ENCODE results near the gene CCNQ.

CCNQ gene

DNA sequence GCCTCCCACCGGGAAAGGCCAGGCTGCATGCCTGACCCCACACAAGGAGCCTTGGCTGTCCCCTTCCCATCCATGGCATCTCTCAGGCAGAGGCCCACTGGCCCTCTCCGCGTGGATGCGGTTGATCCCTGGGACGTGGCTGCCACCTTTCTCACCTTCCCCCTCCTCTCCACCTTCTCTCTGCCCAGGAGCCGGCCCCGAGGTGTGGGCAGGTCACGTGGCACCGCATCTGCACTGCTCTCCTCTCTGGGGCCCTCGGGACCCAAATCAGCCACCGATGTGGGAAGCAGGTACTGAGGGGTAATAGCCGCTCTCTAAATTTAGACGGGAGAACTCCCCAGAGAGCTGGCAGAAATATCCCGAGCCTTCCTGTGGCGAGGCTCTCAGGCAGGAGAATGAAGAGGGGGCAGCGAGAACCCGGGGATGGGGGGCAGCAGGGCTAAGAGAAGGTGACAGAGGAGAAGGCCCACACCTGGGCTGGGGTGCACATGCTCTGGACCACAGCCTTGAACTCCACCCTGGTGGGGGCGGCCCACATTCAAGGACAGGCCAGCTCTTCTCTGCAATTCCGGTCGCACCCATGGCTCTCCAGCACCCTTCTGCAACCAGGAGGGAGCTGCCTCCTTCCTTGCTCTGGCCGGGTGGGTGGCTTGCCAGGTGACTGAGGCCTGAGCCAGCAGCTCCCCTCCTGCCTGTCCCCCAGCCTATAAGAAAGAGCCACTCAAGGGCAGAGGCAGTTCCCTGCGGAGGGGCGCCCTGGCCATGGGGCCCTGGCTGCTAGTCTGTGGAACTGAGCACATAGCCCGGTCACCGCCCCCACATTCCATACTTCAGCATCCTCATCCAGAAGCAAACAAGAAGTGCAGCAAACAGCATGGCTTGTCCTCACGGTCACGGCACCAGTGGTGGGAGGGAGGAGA is 38.4 kb upstream of the CCNQ start:
- DNase-seq, result no peak

DNA sequence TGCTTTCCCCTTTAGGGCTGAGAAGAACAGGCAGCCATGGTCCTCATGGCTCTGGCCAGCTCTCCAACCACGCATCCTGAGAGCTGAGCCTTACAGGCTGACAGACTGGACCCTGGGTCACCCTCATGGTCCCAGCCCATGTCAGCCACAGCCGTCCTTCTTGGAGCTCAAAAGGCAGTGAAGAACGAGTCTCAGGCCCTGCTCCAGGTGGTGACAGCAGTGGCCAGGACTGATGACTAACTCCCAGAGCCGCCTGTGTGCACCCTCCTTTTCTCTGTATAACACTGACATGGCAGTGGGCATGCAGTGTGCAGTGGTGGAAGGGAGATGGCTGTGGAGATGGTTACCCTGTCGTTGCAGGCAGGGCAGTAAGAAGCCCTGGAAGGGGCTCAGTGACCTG is 37.8 kb upstream of the CCNQ start:
- DNase-seq, result no peak

DNA sequence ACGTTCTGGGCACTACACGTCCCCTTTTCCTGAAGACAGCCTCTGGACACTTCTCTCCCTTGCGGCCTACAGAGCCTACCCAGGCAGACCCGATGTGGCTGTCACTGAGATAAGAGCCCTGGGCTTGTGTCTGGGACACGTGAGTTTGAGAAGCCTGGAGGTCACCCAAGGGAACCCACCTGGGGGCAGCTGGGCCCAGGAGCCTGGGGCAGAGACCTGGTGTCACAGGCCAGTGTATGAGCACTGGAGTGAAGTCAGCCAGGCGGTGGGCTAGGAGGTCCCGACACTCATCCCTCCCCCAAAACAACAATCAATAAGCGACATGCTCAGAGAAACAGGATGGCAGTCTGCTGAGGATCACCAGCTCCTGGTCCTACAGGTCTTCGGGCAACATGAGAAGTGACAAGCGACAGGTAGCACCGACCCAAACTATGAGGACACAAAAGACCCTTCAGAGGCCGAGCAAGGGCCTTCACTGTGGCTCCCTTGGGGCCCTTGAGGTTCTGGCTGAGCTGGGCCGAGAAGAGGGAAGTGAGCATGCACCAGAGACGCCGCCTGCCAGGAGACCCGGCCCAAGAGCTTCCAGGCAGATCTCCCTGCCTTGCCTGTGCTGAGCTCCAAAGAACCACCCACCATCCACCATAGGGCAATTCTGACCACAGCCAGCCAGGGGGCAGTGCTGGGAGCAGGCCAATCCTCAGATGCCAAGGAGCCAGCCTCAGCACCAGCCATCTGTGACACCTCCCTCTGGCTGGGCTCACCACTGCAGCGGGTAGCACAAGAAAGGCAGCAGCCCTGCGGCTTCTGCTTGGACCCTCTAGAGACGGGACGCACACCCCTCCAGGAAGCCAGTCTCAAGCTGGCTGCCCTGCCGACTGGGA is 37.1 kb upstream of the CCNQ start:
- DNase-seq, result peak in 1 of 2 donors; percentile 26

DNA sequence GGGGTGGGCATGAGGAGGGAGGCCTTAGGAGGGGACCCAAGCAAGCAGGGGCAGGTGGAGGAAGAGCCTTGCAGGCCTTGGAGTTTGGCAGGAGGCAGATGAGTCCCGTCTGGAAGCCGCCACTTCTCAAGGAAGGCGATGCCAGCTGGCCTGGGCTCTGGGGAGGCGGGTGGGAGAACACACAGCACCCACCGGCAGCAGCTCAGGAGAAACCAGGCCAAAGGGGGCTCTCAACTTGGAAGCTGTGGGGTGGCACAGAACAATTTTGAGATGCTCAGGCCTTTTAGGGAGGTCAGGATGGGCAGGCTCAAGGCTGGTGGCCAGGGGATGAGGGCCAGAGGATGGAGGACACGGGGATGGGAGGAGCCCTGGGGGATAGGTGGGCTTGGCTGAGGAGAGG is 36.4 kb upstream of the CCNQ start:
- no peak for DNase-seq

DNA sequence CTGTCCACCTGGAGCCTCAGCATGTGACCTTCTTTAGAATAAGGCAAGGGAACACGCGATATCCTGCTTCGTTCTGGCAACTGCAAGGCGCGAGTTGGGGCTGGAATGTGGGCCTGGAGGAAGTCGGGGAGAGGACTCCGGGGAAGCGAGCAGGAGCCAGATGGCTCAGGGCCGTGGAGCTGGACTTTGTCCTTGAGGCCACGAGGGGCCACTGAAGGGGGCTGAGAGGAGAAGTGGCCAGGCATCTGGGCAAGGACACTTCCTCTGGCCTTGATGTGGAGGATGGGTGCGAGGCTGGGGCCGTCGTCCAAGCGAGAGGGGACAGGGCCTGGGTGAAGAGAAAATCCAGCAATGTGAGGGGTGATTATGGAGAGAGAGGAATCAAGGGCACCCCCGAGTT is 35.9 kb upstream of the CCNQ start:
- no peak for DNase-seq

DNA sequence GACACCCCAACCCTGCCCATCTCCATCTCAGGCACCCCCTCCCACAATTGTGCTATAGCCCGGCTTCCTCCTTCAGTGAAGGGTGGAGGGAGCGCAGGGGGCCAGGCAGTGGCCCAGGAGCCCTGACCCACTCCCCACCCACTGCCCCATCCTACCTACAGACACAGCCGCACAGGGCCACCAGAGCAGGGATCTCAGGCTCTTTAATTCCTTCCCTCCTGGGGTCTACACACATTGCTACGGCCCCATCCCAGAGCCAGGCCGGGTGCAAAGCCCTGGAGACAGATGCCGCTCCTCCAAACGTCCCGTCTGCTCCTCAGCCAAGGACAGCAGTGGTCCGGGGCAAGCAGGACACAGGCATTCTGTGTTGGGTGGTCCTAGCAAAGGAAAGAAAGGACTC is 35.3 kb upstream of the CCNQ start:
- DNase-seq, result no peak

DNA sequence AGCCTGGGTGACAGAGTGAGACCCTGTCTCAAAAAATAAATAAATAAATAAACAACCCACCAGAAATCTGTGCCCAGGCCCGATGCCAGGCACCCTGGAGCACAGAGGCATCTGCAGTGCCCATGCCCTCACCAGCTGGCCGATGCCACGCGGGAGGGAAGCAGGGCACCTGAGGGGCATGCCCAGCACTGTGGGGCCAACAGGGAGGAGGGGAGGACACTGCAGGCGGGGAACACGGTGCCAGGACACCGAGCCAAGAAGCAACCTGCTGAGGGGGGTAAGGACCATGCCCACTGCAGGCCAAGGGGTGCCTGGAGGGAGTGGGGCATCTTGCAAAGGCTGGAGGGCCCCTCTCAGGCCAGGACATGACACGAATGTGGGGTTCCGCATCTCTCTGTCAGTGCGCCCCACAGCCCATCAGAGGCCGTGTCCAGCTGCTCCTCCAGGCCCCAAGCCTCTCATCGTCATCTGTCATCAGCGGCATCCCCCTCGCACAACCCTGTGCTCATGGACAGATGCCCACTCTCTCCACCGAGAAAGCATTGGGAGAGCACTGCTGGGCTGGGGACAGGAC is 34.8 kb upstream of the CCNQ start:
- DNase-seq, result no peak

DNA sequence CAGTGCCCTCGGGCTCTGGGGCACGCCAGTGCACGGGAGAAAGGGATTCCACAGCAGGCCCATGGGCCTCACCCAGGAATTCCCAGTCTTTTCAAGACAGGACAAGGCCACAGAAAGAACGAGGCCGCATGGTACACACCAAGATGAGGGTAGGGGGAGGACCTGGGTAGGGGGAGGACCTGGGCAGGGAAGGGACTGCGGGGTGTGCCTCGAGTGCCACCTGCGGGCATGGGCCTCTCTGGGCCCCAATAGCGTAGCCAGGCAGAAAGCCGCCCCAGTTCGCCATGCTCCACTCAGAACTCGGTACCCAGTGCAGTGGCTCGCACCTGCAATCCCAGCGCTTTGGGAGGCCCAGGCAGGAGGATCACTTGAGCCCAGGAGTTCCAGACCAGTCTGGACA is 34.1 kb upstream of the CCNQ start:
- DNase-seq, result no peak

DNA sequence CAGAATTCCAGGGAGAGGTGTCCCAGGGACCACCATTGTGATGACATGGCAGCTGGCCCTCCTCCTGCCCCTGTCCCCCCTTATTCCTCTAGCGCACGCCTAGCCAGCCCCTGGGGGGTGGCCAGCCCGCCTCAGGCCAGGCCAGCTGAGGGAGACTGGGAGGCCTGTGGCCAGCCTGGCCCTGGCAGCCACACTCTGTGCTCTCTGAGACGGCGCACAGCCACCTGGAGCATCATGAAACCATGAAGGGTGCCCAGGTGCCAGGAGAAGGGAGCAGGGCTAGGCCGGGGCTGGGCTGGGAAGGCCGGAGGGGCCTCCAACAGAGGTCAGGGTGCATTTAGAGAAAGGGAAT is 33.6 kb upstream of the CCNQ start:
- DNase-seq, result no peak

DNA sequence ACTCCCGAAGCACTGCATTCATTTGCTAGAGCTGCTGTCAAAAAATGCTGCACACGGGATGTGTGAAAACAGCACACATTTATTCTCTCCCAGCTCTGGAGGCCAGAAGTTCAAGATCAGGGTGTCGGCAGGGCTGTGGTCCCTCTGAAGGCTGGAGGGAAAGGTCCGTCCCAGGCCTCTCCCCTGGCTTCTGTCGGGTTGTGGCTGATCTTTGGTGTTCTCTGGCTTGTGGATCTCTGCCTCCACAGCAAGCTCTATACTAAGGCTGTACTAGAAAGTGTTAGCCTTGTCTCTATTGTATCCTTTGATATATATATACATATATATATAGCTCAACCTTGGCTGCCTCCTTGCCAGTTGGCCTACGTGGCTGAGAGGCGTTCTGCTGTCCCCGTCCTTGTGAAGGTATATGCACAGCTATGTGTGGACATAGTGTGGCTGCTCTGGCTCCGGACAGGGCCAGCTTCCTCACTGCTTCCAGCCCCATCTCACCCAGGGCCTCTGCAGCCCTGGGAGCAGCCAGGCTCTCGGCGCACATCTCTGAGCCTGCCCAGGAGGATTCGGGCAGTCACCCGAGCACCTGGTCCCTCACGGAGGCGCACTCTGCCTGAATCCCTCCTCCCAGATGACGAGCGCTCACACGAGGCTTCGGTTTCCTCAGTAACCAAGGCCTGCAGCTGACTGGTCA is 33.1 kb upstream of the CCNQ start:
- no peak for DNase-seq

DNA sequence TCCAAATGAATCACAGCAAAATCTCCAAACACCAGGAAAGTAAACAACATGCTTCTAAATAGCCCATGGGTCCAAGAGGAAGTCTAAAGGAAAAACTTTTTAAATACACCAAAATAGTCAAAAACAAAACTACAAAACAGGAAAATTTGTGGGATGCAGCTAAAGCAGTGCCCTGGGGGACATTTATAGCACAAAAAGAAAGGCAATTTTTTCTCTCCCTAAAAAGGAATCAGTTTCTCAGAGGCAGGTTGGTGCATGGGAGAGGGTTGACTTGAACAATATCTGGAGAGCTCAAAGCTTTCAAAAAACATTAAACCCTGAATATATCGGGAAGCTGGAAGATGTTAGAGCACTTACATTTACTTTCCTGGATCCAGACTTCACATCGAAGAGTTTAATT is 32.4 kb upstream of the CCNQ start:
- DNase-seq, result no peak

DNA sequence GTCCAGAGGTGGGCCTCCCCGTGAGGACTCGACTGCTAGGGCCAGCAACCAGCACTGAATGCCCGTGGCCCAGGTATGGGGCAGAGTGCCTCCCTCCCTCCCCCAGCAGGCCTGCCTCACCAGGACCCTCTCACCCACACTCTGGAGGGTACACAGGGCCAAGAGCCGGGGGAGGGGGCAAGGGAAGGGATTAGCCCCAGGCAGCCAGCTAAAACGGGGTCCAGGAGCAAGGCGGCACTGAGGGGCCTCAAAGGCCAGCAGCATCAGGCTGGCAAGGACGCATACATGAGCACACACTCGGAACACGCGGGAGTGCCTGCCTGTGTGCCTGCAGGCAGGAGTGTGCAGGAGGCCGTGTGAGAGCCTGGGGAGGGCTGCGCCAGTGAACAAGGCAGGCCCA is 29.7 kb upstream of the CCNQ start:
- no peak for DNase-seq

DNA sequence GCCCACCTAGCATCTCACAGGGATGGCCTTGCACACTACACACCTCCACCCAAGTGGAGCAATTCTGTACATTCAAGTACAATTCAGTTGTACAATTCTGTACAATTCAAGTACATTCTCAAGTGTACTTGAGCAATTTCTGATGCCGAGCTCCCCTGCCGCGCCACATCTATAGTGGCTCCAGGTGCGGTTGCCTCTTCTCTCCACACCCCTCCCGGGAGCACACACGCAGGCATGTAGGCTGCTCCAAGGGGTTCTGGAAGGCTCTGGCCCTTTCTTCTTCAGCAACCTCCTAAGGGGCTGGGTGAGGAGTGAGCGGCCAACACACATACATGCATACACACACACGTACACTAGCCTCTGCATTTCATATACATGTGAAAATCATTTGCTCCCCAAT is 29.2 kb upstream of the CCNQ start:
- DNase-seq, result no peak

DNA sequence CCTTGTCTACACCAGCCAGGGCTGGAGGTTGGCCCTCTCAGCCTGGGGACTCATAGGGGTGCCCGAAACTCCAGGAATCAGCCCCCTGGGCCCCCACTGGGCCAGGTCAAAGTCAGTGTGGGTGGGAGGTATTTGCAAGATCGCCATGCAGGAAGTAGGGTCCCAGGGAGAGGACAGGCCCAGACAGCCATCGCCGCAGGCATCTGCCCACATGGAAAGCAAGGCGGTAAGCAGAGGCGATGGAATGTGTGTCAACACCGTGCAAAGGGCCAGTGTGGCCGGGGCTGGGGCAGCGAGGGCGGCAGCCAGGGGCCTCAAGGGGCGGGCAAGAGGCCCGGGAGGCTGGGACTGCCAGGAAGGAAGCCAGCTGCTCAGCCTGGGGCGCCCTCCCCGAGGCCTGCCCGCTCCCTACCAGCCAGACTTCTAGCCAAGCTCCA is 28.8 kb upstream of the CCNQ start:
- no peak for DNase-seq

DNA sequence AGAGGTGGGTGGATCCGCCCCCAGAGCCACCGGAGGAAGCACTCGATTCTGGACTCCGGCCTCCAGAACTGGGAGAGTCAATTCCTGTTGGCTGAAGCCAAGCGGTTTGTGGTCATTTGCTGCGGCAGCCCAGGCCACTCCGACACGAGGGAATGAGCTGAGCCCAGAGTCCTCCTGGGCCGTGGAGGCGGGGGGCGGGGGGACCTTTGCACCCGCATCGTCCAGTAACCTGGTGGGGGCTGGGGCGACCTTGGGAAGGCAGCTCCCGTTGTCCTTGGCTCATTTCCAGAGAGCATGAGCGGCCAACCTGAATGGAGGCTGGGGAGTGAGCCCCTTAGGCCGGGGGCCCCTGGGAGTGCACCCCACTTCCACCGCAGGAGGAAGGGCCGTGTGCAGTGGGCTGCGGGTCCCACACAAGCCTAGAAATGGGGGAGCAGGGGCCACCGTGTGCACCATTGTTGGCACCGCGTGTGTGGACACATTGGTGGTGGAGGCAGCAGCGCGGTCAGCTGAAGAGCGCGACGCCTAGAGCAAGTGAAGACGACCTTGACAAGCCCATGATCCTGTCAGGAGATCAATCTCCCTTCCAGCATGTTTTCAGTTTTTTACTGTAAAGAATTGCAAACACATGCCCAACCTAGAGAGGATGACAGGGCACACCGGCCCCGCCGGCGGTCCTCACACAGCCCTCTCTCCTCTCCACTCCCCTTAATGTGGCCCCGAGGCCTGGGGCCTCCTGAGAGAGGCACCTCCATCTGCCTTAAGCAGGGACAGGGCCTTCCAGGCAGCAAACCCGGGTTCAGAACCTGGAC is 28.1 kb upstream of the CCNQ start:
- DNase-seq, result no peak

DNA sequence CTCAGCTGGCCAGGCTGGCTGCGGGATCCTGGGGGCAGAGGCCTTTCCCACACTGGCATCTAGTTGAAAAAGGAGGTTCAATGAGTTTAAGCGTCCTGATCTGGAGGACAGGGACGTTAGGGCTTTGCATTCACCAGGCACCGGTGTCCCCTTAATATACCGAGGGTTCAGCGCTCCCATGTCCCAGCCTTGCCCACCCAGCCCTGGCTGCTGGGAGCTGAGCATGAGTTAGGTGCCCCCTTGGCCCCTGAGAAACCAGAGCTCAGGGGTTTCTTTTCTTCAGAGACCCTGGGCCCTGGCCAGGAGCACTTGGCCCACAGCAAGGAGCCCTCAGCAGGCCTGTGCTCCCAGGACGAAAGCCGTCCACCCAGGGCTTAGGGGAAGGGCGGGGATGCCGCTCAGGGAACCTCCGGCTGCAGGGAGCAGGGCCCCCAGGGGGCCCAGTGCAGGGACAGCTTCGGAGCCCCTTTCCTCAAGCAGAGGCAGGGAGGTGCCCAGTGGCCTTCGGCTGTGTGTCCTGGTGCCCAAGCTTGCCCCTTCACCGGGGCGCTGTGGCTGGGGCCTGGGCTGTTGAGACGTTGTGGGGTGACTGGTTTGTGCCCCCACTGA is 27.2 kb upstream of the CCNQ start:
- DNase-seq, result no peak

DNA sequence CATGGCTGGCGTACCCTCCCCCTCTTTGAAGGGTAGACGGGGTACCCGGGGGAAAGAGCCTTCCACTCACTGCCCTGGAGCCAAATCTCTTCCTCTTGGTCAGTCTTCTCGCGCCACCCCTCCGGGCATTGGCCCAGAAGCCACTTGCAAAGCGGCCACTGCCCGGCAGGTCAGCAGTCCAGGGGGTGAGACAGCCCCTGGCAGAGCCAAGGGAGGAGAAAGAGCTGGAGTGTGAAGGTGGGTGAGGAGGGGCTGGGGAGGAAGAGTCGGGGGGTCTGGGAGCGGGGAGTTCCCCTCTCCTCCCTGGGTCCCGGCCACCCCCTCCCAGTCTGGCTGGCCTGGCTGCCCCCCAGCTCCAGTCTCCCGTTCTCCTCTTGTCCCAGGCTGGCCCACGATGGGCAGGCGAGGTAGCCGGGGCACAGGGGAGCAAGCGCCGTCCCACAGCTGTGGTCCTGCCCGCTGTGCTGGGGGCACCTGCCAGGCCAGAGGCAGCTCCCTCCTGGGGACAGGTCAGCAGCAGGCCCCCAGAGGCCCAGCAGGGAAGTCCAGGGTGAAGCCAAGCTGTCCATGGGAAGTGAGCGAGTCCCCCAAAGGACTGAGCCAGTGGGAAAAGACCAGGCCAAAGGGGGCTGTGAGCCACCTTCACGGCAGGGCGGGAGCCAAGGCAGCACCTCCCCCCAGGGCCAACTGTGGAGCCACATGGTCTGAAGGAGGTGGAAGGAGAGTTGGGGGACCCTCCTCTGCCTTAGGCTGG is 26.5 kb upstream of the CCNQ start:
- DNase-seq, result no peak

DNA sequence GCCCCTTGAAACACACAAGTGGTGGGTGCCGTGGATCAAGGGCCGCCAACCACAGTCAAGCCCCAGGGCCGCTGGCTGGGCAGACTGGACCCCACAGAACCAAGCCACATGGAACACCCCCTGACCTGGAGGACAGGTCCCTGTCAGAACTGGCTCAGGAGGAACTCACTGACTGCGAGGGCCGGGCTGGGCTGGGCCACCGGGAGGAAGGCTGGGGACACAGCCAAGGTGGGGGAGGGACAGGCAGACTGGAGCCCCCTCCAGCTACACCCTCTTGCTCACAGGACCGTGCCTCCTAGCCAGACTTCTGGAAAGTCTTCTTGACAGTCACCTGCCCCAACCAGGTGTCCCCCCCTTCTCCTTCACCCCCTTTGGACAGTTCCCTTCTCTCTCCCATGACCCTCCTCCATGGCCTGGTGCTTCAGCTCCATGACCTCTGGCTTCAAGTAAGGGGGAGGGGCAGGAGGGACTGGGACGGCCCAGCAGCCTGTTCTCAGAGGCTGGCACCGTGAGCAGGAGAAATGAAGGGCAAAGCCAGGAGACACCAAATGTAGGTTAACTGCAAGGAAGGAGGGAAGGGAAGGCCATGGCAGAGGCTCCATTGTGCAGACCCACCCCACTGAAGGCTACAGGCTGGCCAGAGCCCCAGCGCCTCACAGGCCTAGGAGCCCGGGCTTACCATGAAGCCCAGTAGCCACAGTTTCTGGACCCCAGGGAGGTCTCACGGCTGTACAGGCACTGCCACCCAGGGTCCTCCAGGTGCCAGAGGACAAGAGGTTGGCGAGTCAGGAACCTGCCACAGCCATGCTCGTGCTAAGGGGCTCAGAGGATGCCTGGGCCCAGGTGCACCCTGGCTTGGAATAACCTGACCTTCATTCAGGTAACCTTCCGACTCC is 25.5 kb upstream of the CCNQ start:
- DNase-seq, result no peak

DNA sequence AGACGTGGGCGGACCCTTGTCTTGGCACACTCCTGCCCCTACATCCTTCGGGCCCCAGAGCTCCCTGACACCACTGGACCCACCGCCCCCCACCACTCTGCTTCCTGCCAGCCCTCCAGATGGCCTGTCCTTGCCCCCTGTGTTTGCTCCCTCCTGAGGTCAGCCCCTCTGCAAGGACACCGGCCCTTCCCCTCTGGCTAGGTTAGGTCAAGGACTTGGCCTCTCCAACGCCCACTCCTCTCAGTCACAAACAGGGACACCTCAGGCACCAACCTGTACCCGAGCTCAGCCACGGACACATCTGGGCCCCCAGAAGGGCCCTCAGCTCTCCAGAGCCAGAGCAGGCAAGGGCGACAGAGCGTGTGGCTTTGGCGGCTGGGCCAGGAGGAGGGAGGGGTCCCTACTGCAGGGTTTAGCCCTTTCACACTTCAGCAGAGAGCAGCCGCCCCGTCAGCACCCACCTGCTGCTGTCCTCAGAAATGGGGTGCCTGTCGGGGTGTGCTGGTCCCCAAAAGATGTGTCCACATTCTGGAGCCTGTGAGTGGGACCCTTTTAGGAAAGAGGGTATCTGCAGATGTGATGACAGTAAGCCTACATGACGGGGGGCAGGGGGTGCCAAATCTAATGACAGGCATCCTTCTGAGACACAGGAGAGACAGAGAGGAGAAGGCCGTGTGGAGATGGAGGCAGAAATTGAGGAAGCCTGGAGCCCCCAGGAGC is 24.5 kb upstream of the CCNQ start:
- no peak for DNase-seq
